GM18507 (cell line): ENCODE measurements around the gene C2CD2.

Experiments used
- DNase-seq: peaks from one replicate; pipeline ENCODE4 v3.0.0; 2011; ENCODE audit warnings: low read depth; ENCODE audit not compliant: insufficient read length; ENCODE audit errors: extremely low spot score
- FAIRE-seq: peaks from 2 replicates; lab custom pipeline; 2011; peaks lifted over from hg19 to GRCh38; lab: Jason Lieb, UNC

Gene C2CD2

GRCh38 chr21:41837756-41838297 is 116.0 kb downstream of the C2CD2 start:
- FAIRE-seq: no peak
- no peak for DNase-seq

GRCh38 chr21:41836166-41837015 is 117.4 kb downstream of the C2CD2 start:
- DNase-seq (no peak), FAIRE-seq (no peak)

- DNase-seq: no peak
- no peak for FAIRE-seq
Observed at GRCh38 chr21:41835711-41836154, 118.1 kb downstream of the C2CD2 start.
